Muscle layer of colon (tissue), 2 donors: ENCODE measurements around the gene HVCN1.
"Not testable (repeated sequence)": the region's sequence is repeated elsewhere in the genome, so short reads cannot be mapped to it uniquely, and the experiment has no call there.

ENCODE experiments used
- H3K27ac ChIP-seq: one replicate; pipeline ENCODE4 v1.7.0; 2013; ENCODE audit warnings: low read depth, mild to moderate bottlenecking, low read length, moderate library complexity
- H3K27me3 ChIP-seq, 2 donors: one replicate each; pipeline ENCODE4 v1.7.0; 2013; ENCODE audit warnings: low read length in 2 of 2, mild to moderate bottlenecking in 2 of 2; ENCODE audit not compliant: insufficient read depth in 2 of 2, control insufficient read depth in 1 of 2
- H3K36me3 ChIP-seq: one replicate; pipeline ENCODE4 v1.7.0; 2013; ENCODE audit warnings: mild to moderate bottlenecking, low read length; ENCODE audit not compliant: insufficient read depth
- H3K4me1 ChIP-seq: one replicate; pipeline ENCODE4 v1.7.0; 2013; ENCODE audit warnings: mild to moderate bottlenecking, low read length; ENCODE audit not compliant: insufficient read depth
- H3K4me3 ChIP-seq, 2 donors: one replicate each; pipeline ENCODE4 v1.7.0; 2013; ENCODE audit warnings: low read length in 2 of 2, low read depth in 1 of 2, mild to moderate bottlenecking in 1 of 2, moderate library complexity in 1 of 2
- H3K9ac ChIP-seq: one replicate; pipeline ENCODE4 v1.7.0; 2013; ENCODE audit warnings: low read length
- H3K9me3 ChIP-seq: one replicate; pipeline ENCODE4 v1.7.0; 2013; ENCODE audit warnings: mild to moderate bottlenecking, low read length
- donor health status: abdominal sarcoma.
- donor health status: Adenocarcinoma of cecum.

The HVCN1 gene

GRCh38 chr12:110661337-110661972, 27.5 kb downstream of the HVCN1 start:
- no peak overlapping the region for H3K4me3 ChIP-seq
- H3K9me3 ChIP-seq, result no peaks in the 10 kb centered on the region
- H3K27me3 ChIP-seq, result no peaks in the 10 kb centered on the region
- H3K27ac ChIP-seq, result no peak overlapping the region
- H3K9ac ChIP-seq, result no peak overlapping the region
- no peaks in the 10 kb centered on the region for H3K4me1 ChIP-seq
- H3K36me3 ChIP-seq, result no peaks in the 10 kb centered on the region

- Histone ChIP-seq H3K9ac (no peak overlapping the region), H3K27me3 (no peaks in the 10 kb centered on the region), H3K4me3 (no peak overlapping the region), H3K36me3 (no peaks in the 10 kb centered on the region), H3K27ac (no peak overlapping the region), H3K9me3 (no peaks in the 10 kb centered on the region), H3K4me1 (no peaks in the 10 kb centered on the region)
These were observed 30.0 kb downstream of the HVCN1 start for GRCh38 chr12:110658878-110659277.

GRCh38 chr12:110658242-110658641, 30.7 kb downstream of the HVCN1 start:
- Histone ChIP-seq H3K4me3 (no peak overlapping the region), H3K4me1 (no peaks in the 10 kb centered on the region), H3K27me3 (no peaks in the 10 kb centered on the region), H3K9ac (no peak overlapping the region), H3K9me3 (no peaks in the 10 kb centered on the region), H3K36me3 (no peaks in the 10 kb centered on the region), H3K27ac (no peak overlapping the region)

- H3K9ac ChIP-seq, result no peak overlapping the region
- no peak overlapping the region for H3K4me3 ChIP-seq
- H3K27me3 ChIP-seq, result no peaks in the 10 kb centered on the region
- no peaks in the 10 kb centered on the region for H3K9me3 ChIP-seq
- no peaks in the 10 kb centered on the region for H3K4me1 ChIP-seq
- H3K27ac ChIP-seq, result no peak overlapping the region
- no peaks in the 10 kb centered on the region for H3K36me3 ChIP-seq
These were observed 31.2 kb downstream of the HVCN1 start for GRCh38 chr12:110657747-110658146.

- peaks cover 7% of the 10 kb centered on the region for H3K36me3 ChIP-seq
- no peak overlapping the region for H3K4me3 ChIP-seq
- H3K4me1 ChIP-seq, result no peaks in the 10 kb centered on the region
- no peak overlapping the region for H3K9ac ChIP-seq
- H3K9me3 ChIP-seq, result no peaks in the 10 kb centered on the region
- no peak overlapping the region for H3K27ac ChIP-seq
- no peaks in the 10 kb centered on the region for H3K27me3 ChIP-seq
These were observed 32.8 kb downstream of the HVCN1 start for GRCh38 chr12:110656071-110656655.

- H3K9me3 ChIP-seq, H3K27me3 ChIP-seq, H3K4me3 ChIP-seq, H3K4me1 ChIP-seq, H3K27ac ChIP-seq, H3K9ac ChIP-seq: not testable (repeated sequence)
- H3K36me3 ChIP-seq, result peaks cover 14% of the 10 kb centered on the region
These were observed 34.7 kb downstream of the HVCN1 start for GRCh38 chr12:110654238-110654637.

- Histone ChIP-seq H3K36me3 (peaks cover 34% of the 10 kb centered on the region), H3K4me1 (no peaks in the 10 kb centered on the region), H3K9me3 (no peaks in the 10 kb centered on the region), H3K9ac (no peak overlapping the region), H3K27me3 (no peaks in the 10 kb centered on the region), H3K4me3 (no peak overlapping the region), H3K27ac (no peak overlapping the region)
These were observed 39.5 kb downstream of the HVCN1 start for GRCh38 chr12:110649341-110649847.

GRCh38 chr12:110647631-110648040, 41.3 kb downstream of the HVCN1 start:
- H3K36me3 ChIP-seq, result peaks cover 34% of the 10 kb centered on the region
- no peaks in the 10 kb centered on the region for H3K27me3 ChIP-seq
- H3K9me3 ChIP-seq, result no peaks in the 10 kb centered on the region
- no peak overlapping the region for H3K4me3 ChIP-seq
- H3K9ac ChIP-seq, result no peak overlapping the region
- H3K4me1 ChIP-seq, result no peaks in the 10 kb centered on the region
- no peak overlapping the region for H3K27ac ChIP-seq

- peaks cover 14% of the 10 kb centered on the region for H3K4me1 ChIP-seq
- no peak overlapping the region for H3K9ac ChIP-seq
- peaks cover 8% of the 10 kb centered on the region for H3K36me3 ChIP-seq
- H3K4me3 ChIP-seq, result no peak overlapping the region
- H3K27me3 ChIP-seq, result no peaks in the 10 kb centered on the region
- H3K9me3 ChIP-seq, result no peaks in the 10 kb centered on the region
- H3K27ac ChIP-seq, result no peak overlapping the region
These were observed 47.4 kb downstream of the HVCN1 start for GRCh38 chr12:110641521-110641920.

GRCh38 chr12:110640275-110641025, 48.5 kb downstream of the HVCN1 start:
- H3K4me3 ChIP-seq, result no peak overlapping the region
- H3K27ac ChIP-seq, result no peak overlapping the region
- H3K36me3 ChIP-seq, result peaks cover 8% of the 10 kb centered on the region
- no peaks in the 10 kb centered on the region for H3K9me3 ChIP-seq
- no peaks in the 10 kb centered on the region for H3K27me3 ChIP-seq
- H3K9ac ChIP-seq, result no peak overlapping the region
- H3K4me1 ChIP-seq, result peaks cover 14% of the 10 kb centered on the region

- H3K4me1 ChIP-seq, result peaks cover 14% of the 10 kb centered on the region
- no peak overlapping the region for H3K4me3 ChIP-seq
- H3K27me3 ChIP-seq, result no peaks in the 10 kb centered on the region
- H3K9me3 ChIP-seq, result no peaks in the 10 kb centered on the region
- H3K36me3 ChIP-seq, result peaks cover 11% of the 10 kb centered on the region
- H3K9ac ChIP-seq, result no peak overlapping the region
- no peak overlapping the region for H3K27ac ChIP-seq
These were observed 49.4 kb downstream of the HVCN1 start for GRCh38 chr12:110639336-110640141.
